GM06990 (cell line): Measurements from ENCODE around the gene ROR2.

Experiments used
- DNase-seq: peaks from one replicate; pipeline ENCODE4 v3.0.0-alpha.2; 2011; ENCODE audit not compliant: insufficient read length; ENCODE audit errors: extremely low read depth
- H3K27me3 ChIP-seq: replicated peaks from 2 replicates; pipeline ENCODE4 v1.6.0; 2011; ENCODE audit warnings: low read length; ENCODE audit not compliant: control insufficient read depth, insufficient read depth
- H3K36me3 ChIP-seq: 2 replicates; pipeline ENCODE4 v1.5.1; 2011; ENCODE audit warnings: low read length; ENCODE audit not compliant: control insufficient read depth, insufficient read depth
- H3K4me3 ChIP-seq: replicated peaks from 2 replicates; pipeline ENCODE4 v1.5.1; 2011; ENCODE audit warnings: low read depth, mild to moderate bottlenecking, control low read depth, low read length
- TF ChIP-seq, protein P1 (sequence below): IDR thresholded peaks from 2 replicates; pipeline ENCODE4 v1.5.1; 2011; ENCODE audit warnings: low read length, control low read depth, mild to moderate bottlenecking, inconsistent platforms; ENCODE audit not compliant: insufficient read depth, poor library complexity, severe bottlenecking

Gene ROR2

DNA sequence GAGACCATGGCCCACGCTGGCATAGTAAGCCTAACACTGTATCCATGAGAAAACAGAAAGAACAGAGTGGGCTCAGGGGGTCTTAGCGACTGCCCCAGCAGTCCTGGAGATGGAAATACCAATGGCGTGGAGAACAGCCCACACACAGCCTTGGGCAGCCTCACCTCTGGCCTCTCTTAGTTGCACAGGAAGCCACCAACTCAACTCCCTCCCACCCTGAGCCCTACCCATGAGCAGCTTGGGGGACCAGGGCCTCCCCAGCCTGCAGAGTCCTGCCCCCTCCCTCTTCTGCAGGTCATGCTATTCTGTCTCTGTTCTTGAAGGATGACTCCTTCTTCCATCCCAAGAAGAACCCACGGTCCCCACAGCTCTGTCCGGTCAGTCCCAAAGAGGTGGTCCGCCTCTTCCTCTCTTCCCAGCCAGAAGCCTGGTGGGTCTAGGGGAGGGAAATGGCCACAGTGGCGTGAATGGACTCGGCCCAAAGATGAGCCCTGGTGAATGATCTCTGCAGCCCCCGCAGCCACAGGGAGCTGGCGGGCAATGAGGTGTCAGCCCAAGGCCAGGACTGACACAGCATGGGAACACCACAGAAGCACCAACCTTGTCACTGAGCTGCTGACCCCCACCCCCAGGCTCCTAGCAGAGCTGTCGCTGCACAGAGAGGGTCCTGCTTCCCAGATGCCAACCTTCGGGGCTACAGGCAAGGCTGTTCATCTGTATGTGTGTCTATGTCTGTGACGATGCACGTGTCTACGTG lies 131.2 kb downstream of the ROR2 start:
- DNase-seq, result no peak
- peaks cover 1% of the 10 kb centered on the region; the same call in 1 of the 2 replicates for H3K27me3 ChIP-seq
- TF ChIP-seq, protein P1, sequence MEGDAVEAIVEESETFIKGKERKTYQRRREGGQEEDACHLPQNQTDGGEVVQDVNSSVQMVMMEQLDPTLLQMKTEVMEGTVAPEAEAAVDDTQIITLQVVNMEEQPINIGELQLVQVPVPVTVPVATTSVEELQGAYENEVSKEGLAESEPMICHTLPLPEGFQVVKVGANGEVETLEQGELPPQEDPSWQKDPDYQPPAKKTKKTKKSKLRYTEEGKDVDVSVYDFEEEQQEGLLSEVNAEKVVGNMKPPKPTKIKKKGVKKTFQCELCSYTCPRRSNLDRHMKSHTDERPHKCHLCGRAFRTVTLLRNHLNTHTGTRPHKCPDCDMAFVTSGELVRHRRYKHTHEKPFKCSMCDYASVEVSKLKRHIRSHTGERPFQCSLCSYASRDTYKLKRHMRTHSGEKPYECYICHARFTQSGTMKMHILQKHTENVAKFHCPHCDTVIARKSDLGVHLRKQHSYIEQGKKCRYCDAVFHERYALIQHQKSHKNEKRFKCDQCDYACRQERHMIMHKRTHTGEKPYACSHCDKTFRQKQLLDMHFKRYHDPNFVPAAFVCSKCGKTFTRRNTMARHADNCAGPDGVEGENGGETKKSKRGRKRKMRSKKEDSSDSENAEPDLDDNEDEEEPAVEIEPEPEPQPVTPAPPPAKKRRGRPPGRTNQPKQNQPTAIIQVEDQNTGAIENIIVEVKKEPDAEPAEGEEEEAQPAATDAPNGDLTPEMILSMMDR, result no peak

DNA sequence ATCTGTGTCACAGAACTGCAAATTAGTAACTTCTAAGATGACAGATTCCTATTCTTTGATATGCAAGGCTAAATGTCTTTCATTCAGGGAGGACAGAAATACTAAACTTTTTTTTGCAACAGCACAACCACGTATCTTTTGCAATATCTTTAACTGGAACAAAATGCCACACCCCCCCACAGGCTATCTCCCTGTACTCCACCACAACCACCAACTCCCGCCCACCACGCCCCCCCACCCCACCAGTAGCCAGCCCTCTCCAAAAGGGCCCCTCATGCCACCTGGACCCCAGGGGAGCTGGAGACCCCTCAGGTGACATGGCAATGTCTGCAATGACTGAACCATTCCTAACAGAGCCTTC lies 131.8 kb downstream of the ROR2 start:
- Histone ChIP-seq H3K36me3 (no peaks in the 10 kb centered on the region), H3K4me3 (no peak overlapping the region), H3K27me3 (peaks cover 1% of the 10 kb centered on the region; the same call in 1 of the 2 replicates)
- DNase-seq, result no peak
- TF ChIP-seq, protein P1, result no peak

More for the DNA sequence above, 131.2 kb downstream of the ROR2 start:
- H3K36me3 ChIP-seq, result no peaks in the 10 kb centered on the region
- no peak overlapping the region for H3K4me3 ChIP-seq

DNA sequence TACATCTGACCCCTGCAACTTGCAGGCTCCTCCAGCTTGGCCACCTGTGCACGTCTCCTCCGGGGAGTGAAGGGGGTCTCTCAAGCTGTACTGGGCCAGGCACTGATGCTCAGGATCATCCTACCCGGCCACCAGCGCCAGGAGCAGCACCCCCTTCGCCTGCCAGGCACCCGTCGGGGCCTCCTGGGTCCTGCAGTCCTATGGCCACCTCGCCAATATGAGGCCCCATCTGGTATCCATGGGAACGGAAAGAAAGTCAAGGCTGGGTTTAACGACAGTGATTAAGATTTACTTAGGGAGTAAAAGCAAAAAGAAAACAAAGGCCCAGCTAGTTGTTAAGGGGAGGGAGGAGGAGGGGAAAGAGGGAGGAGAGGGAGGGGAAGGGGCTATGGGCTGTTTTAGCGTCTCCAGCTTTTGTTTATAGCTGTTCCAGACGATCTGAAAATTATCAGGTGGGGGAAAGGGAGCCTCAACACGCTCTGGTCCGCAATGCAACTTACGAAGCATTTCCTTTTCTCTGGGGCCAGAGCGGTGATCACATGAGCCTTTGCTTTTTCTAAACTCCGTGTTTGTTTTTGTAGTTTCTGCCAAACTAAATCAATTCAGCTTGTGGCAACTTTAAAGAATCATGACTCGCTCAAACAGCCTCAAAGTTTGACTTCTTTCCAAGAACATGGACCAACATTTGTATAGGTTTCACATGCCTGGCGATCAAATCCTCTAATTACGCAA lies 132.4 kb downstream of the ROR2 start:
- no peak for DNase-seq
- TF ChIP-seq, protein P1, result no peak
- Histone ChIP-seq H3K36me3 (no peaks in the 10 kb centered on the region), H3K4me3 (no peak overlapping the region), H3K27me3 (peaks cover 1% of the 10 kb centered on the region; the same call in 1 of the 2 replicates)

DNA sequence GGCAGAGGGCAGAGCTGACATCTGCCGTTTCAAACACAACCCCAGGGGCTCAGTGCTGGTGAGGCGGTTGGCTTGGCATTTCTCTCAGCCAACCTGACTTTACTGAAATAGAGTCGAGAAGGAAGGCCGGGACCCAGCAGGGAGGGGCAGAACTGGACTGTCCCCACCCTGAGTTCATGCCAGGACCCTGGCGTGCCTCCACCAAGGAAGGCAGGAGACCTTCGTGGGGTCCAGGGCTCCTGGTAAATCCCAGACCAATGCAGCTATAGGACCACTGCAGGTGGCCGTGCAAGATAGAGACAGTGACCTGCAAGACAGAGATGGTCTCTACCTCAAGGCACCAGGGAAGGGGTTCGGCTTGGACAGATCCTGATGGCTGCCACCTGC lies 132.9 kb downstream of the ROR2 start:
- H3K4me3 ChIP-seq, result no peak overlapping the region
- DNase-seq, result no peak
- TF ChIP-seq, protein P1, result no peak
- 0 out of 2 replicates have a peak, but pooled peaks cover 1% of the 10 kb centered on the region for H3K27me3 ChIP-seq
- H3K36me3 ChIP-seq, result no peaks in the 10 kb centered on the region

DNA sequence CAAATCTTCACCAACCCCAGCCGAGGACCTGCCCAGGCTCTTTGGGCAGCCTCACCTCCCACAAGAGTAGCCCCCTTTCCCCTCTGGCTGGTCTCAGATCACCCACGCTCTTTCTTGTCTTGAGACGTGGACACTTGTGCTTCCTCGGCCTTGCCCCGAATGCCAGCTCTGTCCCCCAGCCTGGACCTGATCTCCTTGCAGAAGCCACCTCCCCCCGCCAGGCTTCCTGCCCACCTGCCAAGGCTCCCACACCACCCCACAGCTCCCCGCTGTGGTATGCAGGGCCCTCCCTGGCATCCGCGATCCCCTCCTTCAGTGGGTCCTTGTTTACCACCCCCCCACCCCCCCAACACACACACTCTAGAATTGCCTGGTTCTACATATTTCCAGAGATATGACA lies 133.7 kb downstream of the ROR2 start:
- TF ChIP-seq, protein P1, result no peak
- no peak for DNase-seq
- Histone ChIP-seq H3K36me3 (no peaks in the 10 kb centered on the region), H3K27me3 (0 out of 2 replicates have a peak, but pooled peaks cover 1% of the 10 kb centered on the region), H3K4me3 (no peak overlapping the region)
